SK-N-SH treated with all-trans-retinoic acid at 6 μM for 48 hours (cell line): ENCODE measurements around the gene SLC35B2.

Experiments
- ATAC-seq: fragments of 200-7000 bp; cut with Tn5 transposase; 3 replicates; pipeline ENCODE4 v1.9.1; 2020; ENCODE audit warnings: mild to moderate bottlenecking, moderate library complexity
- ARNTL ChIP-seq: fragments of 450-650 bp; formaldehyde crosslinking; IDR thresholded peaks from 2 replicates; pipeline ENCODE4 v1.5.0; 2020; ENCODE audit warnings: low read depth, mild to moderate bottlenecking, moderate library complexity, borderline replicate concordance
- CREB5 ChIP-seq: fragments of 250-450 bp; sonication (Bioruptor Pico); IDR thresholded peaks from 2 replicates; pipeline ENCODE4 v1.5.1; 2020; ENCODE audit warnings: low read depth, mild to moderate bottlenecking, moderate library complexity
- CSDC2 ChIP-seq: fragments of 250-450 bp; sonication (Bioruptor Pico); IDR thresholded peaks from 2 replicates; pipeline ENCODE4 v1.5.0; 2020; ENCODE audit warnings: mild to moderate bottlenecking, moderate library complexity
- CSRNP3 ChIP-seq: fragments of 250-450 bp; sonication (Bioruptor Pico); IDR thresholded peaks from 2 replicates; pipeline ENCODE4 v1.5.1; 2021; ENCODE audit warnings: mild to moderate bottlenecking, moderate library complexity
- ISL1 ChIP-seq: fragments of 250-450 bp; sonication (Bioruptor Pico); IDR thresholded peaks from 2 replicates; pipeline ENCODE4 v2.1.2; 2022; ENCODE audit warnings: mild to moderate bottlenecking, moderate library complexity
- OSR1 ChIP-seq: fragments of 250-450 bp; sonication (Bioruptor Pico); IDR thresholded peaks from 2 replicates; pipeline ENCODE4 v1.8.0; 2022; ENCODE audit warnings: moderate library complexity, mild to moderate bottlenecking, inconsistent platforms
- PATZ1 ChIP-seq: fragments of 250-450 bp; sonication (Bioruptor Pico); IDR thresholded peaks from 2 replicates; pipeline ENCODE4 v1.8.0; 2020; ENCODE audit warnings: mild to moderate bottlenecking, moderate library complexity, borderline replicate concordance
- PPARA ChIP-seq: fragments of 250-450 bp; sonication (Bioruptor Pico); IDR thresholded peaks from 2 replicates; pipeline ENCODE4 v1.5.0; 2020; ENCODE audit warnings: mild to moderate bottlenecking, borderline replicate concordance
- RARB ChIP-seq: fragments of 250-450 bp; sonication (Bioruptor Pico); IDR thresholded peaks from 2 replicates; pipeline ENCODE4 v1.8.0; 2021; ENCODE audit warnings: mild to moderate bottlenecking, moderate library complexity
- SNAI2 ChIP-seq: fragments of 250-450 bp; sonication (Bioruptor Pico); IDR thresholded peaks from 2 replicates; pipeline ENCODE4 v1.5.0; 2020; ENCODE audit warnings: mild to moderate bottlenecking, moderate library complexity
- TCF4 ChIP-seq: fragments of 250-450 bp; sonication (Bioruptor Pico); IDR thresholded peaks from 2 replicates; pipeline ENCODE4 v1.8.0; 2021; ENCODE audit warnings: mild to moderate bottlenecking, moderate library complexity, borderline replicate concordance
- ZFP3 ChIP-seq: fragments of 250-450 bp; sonication (Bioruptor Pico); IDR thresholded peaks from 2 replicates; pipeline ENCODE4 v1.5.0; 2020; ENCODE audit warnings: mild to moderate bottlenecking, moderate library complexity
- ZFP30 ChIP-seq: fragments of 450-650 bp; formaldehyde crosslinking; IDR thresholded peaks from 2 replicates; pipeline ENCODE4 v1.5.0; 2022; ENCODE audit warnings: mild to moderate bottlenecking, moderate library complexity
- ZNF565 ChIP-seq: fragments of 450-650 bp; formaldehyde crosslinking; conservative IDR thresholded peaks from 2 replicates; pipeline ENCODE4 v1.5.0; 2020; ENCODE audit warnings: low read depth, mild to moderate bottlenecking, moderate library complexity
- ZNF70 ChIP-seq: fragments of 450-650 bp; formaldehyde crosslinking; IDR thresholded peaks from 2 replicates; pipeline ENCODE4 v1.5.0; 2020; ENCODE audit warnings: mild to moderate bottlenecking, moderate library complexity
- ZNF8 ChIP-seq: fragments of 450-650 bp; formaldehyde crosslinking; IDR thresholded peaks from 2 replicates; pipeline ENCODE4 v1.5.0; 2020; ENCODE audit warnings: mild to moderate bottlenecking, moderate library complexity
- TF ChIP-seq, protein P1 (sequence below): fragments of 250-450 bp; sonication (Bioruptor Pico); IDR thresholded peaks from 2 replicates; pipeline ENCODE4 v1.5.0; 2020; ENCODE audit warnings: mild to moderate bottlenecking, moderate library complexity

The SLC35B2 gene

DNA sequence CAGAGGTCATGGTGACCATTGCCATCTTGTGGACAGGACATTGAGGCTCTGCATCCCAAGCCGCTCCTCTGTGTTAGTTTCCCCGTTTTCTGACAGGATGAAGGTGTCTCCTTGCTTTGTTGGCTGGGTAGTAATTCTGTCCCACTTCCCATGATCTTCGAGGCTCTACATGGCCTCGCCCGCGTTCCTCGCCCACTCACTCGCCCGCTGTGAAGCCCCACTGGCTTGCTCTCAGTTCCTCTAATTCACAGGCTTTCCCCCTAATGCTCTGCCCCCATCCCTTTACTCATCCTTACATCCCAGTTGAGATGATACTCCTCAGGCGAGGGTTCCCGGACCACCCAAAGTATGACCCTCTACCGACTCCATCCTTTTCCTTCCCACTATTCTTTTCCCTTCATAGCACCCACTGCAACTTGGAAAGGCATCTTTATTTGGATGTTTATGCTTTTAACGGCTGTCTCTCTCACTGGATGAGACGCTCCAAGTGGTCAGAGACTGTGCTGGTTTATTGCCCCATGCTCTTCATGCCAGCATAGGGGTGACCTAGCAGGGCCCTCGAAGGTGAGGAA, 511 bp upstream of the SLC35B2 start:
- ATAC-seq: no peak
- no peak for TF ChIP-seq ZFP30

- no peak for TF ChIP-seq PPARA (CRISPR knock-in tag)
- no peak for TF ChIP-seq SNAI2 (CRISPR knock-in tag)
- no peak for TF ChIP-seq CSRNP3
- no peak for TF ChIP-seq CREB5 (CRISPR knock-in tag)
- TF ChIP-seq ZFP30: no peak
- no peak for TF ChIP-seq PATZ1 (CRISPR knock-in tag)
- TF ChIP-seq ARNTL (CRISPR knock-in tag): no peak
- TF ChIP-seq OSR1 (CRISPR knock-in tag): no peak
- TF ChIP-seq ZNF70 (CRISPR knock-in tag): no peak
- no peak for TF ChIP-seq RARB (CRISPR knock-in tag)
- TF ChIP-seq CSDC2 (CRISPR knock-in tag): no peak
- TF ChIP-seq ISL1 (CRISPR knock-in tag): no peak
- TF ChIP-seq ZNF565 (CRISPR knock-in tag): no peak
- TF ChIP-seq ZNF8 (CRISPR knock-in tag): no peak
- no peak for TF ChIP-seq ZFP3
- no peak for TF ChIP-seq TCF4 (CRISPR knock-in tag)
- TF ChIP-seq, protein P1, sequence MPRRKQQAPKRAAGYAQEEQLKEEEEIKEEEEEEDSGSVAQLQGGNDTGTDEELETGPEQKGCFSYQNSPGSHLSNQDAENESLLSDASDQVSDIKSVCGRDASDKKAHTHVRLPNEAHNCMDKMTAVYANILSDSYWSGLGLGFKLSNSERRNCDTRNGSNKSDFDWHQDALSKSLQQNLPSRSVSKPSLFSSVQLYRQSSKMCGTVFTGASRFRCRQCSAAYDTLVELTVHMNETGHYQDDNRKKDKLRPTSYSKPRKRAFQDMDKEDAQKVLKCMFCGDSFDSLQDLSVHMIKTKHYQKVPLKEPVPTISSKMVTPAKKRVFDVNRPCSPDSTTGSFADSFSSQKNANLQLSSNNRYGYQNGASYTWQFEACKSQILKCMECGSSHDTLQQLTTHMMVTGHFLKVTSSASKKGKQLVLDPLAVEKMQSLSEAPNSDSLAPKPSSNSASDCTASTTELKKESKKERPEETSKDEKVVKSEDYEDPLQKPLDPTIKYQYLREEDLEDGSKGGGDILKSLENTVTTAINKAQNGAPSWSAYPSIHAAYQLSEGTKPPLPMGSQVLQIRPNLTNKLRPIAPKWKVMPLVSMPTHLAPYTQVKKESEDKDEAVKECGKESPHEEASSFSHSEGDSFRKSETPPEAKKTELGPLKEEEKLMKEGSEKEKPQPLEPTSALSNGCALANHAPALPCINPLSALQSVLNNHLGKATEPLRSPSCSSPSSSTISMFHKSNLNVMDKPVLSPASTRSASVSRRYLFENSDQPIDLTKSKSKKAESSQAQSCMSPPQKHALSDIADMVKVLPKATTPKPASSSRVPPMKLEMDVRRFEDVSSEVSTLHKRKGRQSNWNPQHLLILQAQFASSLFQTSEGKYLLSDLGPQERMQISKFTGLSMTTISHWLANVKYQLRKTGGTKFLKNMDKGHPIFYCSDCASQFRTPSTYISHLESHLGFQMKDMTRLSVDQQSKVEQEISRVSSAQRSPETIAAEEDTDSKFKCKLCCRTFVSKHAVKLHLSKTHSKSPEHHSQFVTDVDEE (CRISPR knock-in tag): no peak
- no peak; the same call in 2 of the 3 replicates for ATAC-seq
These were observed 628 bp downstream of the SLC35B2 start for GRCh38 chr6:44256775-44257024.

- TF ChIP-seq ZFP30 (no peak), ZNF70 (CRISPR knock-in tag) (no peak), OSR1 (CRISPR knock-in tag) (no peak), RARB (CRISPR knock-in tag) (no peak)
- peak; percentile 26 for ATAC-seq
These were observed 1.2 kb downstream of the SLC35B2 start for GRCh38 chr6:44255871-44256774.

- TF ChIP-seq PPARA (CRISPR knock-in tag) (no peak), CREB5 (CRISPR knock-in tag) (0 out of 2 replicates have a peak, but pooled peaks have one; percentile 4)
- peak; percentile 4 for ATAC-seq
These were observed 2.1 kb downstream of the SLC35B2 start for GRCh38 chr6:44255105-44255808.
